Heart right ventricle (tissue), 16 donors: ENCODE measurements around the gene FAM229B. TPM values are rescaled to one million over a fixed set of nuclear protein-coding genes. Genes with fewer than 3 reads are reported as not detected.
"Not testable (repeated sequence)": the region's sequence is repeated elsewhere in the genome, so short reads cannot be mapped to it uniquely, and the experiment has no call there.

Experiments used
- ATAC-seq, 8 donors: fragments of 200-7000 bp; cut with Tn5 transposase; one replicate each; pipeline ENCODE4 v1.9.1; 2020; ENCODE audit warnings: mild to moderate bottlenecking in 8 of 8, moderate library complexity in 8 of 8, moderate number of reproducible peaks in 1 of 8
- DNase-seq, 2 donors: peaks; one replicate each; pipeline ENCODE4 v3.0.0-alpha.2; 2020
- H3K27ac ChIP-seq, 10 donors: fragments of 200-600 bp; sonication (generic) in 2 of 10; one replicate each; pipeline versions ENCODE4 v1.5.0 to v1.8.0; 2020 to 2022; ENCODE audit warnings: mild to moderate bottlenecking in 3 of 10
- H3K27me3 ChIP-seq, 7 donors: fragments of 200-600 bp; one replicate each; pipeline ENCODE4 v1.8.0; 2021 to 2022; ENCODE audit warnings: mild to moderate bottlenecking in 2 of 7
- H3K36me3 ChIP-seq, 9 donors: fragments of 200-600 bp; sonication (generic) in 1 of 9; one replicate each; pipeline versions ENCODE4 v1.5.0 to v1.8.0; 2020 to 2022; ENCODE audit warnings: mild to moderate bottlenecking in 2 of 9
- H3K4me1 ChIP-seq, 9 donors: fragments of 200-600 bp; sonication (generic) in 1 of 9; one replicate each; pipeline versions ENCODE4 v1.5.0 to v1.8.0; 2020 to 2022; ENCODE audit warnings: mild to moderate bottlenecking in 4 of 9
- H3K4me3 ChIP-seq, 10 donors: fragments of 200-600 bp; sonication (generic) in 2 of 10; one replicate each; pipeline versions ENCODE4 v1.5.0 to v1.8.0; 2020 to 2022; ENCODE audit warnings: mild to moderate bottlenecking in 7 of 10, moderate library complexity in 2 of 10
- H3K9me3 ChIP-seq, 11 donors: fragments of 200-600 bp in 10 of 11; sonication (generic) in 2 of 11; one replicate each; pipeline versions ENCODE4 v1.5.0 to v1.8.0; 2013 to 2022; ENCODE audit warnings: mild to moderate bottlenecking in 2 of 11, control low read depth in 1 of 11, moderate library complexity in 1 of 11
- CTCF ChIP-seq, 9 donors: fragments of 200-600 bp; sonication (generic) in 2 of 9; IDR thresholded peaks; one replicate each; pipeline versions ENCODE4 v1.5.0 to v1.8.0; 2021 to 2022; ENCODE audit warnings: antibody characterized with exemption in 9 of 9, mild to moderate bottlenecking in 5 of 9, moderate library complexity in 1 of 9
- WGBS, 2 donors: extraction: QIAGEN DNeasy Blood & Tissue Kit; methylation state at CpG; one replicate each; pipeline ENCODE4 v1.1.7; 2013; ENCODE audit warnings: inconsistent platforms in 1 of 2; 5-methylcytosine and 5-hydroxymethylcytosine counted together
- intact Hi-C, 10 donors: fragments of 100-400 bp; cut with DNase I; formaldehyde crosslinking; loops; one replicate each; pipeline versions ENCODE4 v1.11.1 to v1.14.2; 2022
- polyA plus RNA-seq, 2 donors: library from polyadenylated mRNA; stranded (reverse); fragments of 200-250 nt; gene quantifications; one replicate each; pipeline ENCODE4 v1.2.3, GENCODE V29; 2013
- total RNA-seq, 10 donors: library from RNA; stranded (reverse); fragmentation: NEBNext Ultra II Directional in 3 of 10; extraction: Animal tissue kit (Norgen Biotek cat#: 25700) in 3 of 10; gene quantifications; one replicate each; pipeline versions ENCODE4 v1.2.1 to v1.2.4, GENCODE V29; 2021 to 2023
- donor health status: Arrhythmogenic right ventricular cardiomyopathy.
- donor health status: ischemic (EF 13 %, LVEDD 7.1; RV severe dilation, severe dysfunction).
- donor health status: healthy with polysubstance abuse.
- donor health status: DM: no; HTN: yes; CAD: no.
- donor health status: DM: no; HTN: no; CAD: no.
- donor health status: ischemic (EF 25% LVEDD 6.9; RV normal size, moderate dysfunction).
- donor health status: ischemic (EF 25% LVEDD 5.7; RV mildly dilated, moderate dysfunction).
- donor health status: healthy.
- donor health status: DM: yes; HTN: yes; CAD: no.
- donor health status: Ischemic cardiomyopathy.
- donor health status: ischemic (EF 35%, LVEDD 5.7; RV mildly dilated, moderate dysfunction).
- donor health status: nonischemic (EF 11% LVEDD 7.7; RV severe dilation, severe dysfunction).
- donor health status: DM: yes; HTN: yes; CAD: no.
- donor health status: PGD.
- donor health status: ischemic (EF 29% LVEDD 5.4; RV normal size, mild dysfunction).
- donor health status: nonischemic (EF 23%, LVEDD 6.1; RV moderate dilation, normal function).

The FAM229B gene
- total and polyA plus RNA-seq, 12 donors = 36.7 to 88.7 (median 59.8) TPM

- H3K36me3 ChIP-seq = no peaks in the 10 kb centered on the region
- ATAC-seq = peak; percentile 88 to 99 (median 94)
- peaks cover 0 to 37% (median 12%) of the 10 kb centered on the region in 9 donors for H3K4me1 ChIP-seq
- no peaks in the 10 kb centered on the region for H3K27me3 ChIP-seq
- intact Hi-C loops = loop anchor here (1.0 to 10.0 kb wide), 11 partner anchors 46 to 789 kb away; a partner anchor contains a TSS
- peak; percentile 87 for DNase-seq
- no peaks in the 10 kb centered on the region for H3K9me3 ChIP-seq
- 0 to 1% methylated on average over 36 of the region's 36 CpGs for WGBS, 2 donors
- peak overlapping the region; percentile 57 to 88 (median 78) for H3K27ac ChIP-seq
- H3K4me3 ChIP-seq = peak overlapping the region; percentile 33 to 75 (median 58)
- peak; percentile 88 to 99 (median 95) for TF ChIP-seq CTCF (IDR thresholded peaks at IDR 0.05)
Observed at GRCh38 chr6:112043032-112044007, 44.1 kb upstream of the FAM229B start.

- Histone ChIP-seq H3K27me3 (no peaks in the 10 kb centered on the region), H3K36me3 (no peaks in the 10 kb centered on the region), H3K9me3 (no peaks in the 10 kb centered on the region), H3K4me1 (peaks cover 0 to 31% (median 9%) of the 10 kb centered on the region in 9 donors), H3K27ac (peak overlapping the region in 1 of 10 donors; percentile 84), H3K4me3 (peak overlapping the region in 1 of 10 donors; percentile 68)
- TF ChIP-seq CTCF (IDR thresholded peaks at IDR 0.05) = no peak
- DNase-seq (no peak), ATAC-seq (no peak)
- intact Hi-C loops = loop anchor here in 9 of 10 donors (5.0 to 10.0 kb wide), 5 partner anchors 47 to 789 kb away; a partner anchor contains a TSS
- 70 to 76% methylated on average over 8 of the region's 8 CpGs for WGBS, 2 donors
Observed at GRCh38 chr6:112044196-112044595, 43.2 kb upstream of the FAM229B start.

GRCh38 chr6:112044856-112045255 lies 42.5 kb upstream of the FAM229B start:
- Histone ChIP-seq H3K9me3 (no peaks in the 10 kb centered on the region), H3K4me1 (peaks cover 0 to 31% (median 9%) of the 10 kb centered on the region in 9 donors), H3K4me3 (no peak overlapping the region), H3K27me3 (no peaks in the 10 kb centered on the region), H3K36me3 (no peaks in the 10 kb centered on the region), H3K27ac (no peak overlapping the region)
- DNase-seq (no peak), ATAC-seq (no peak)
- intact Hi-C loops = loop anchor here in 9 of 10 donors (5.0 to 10.0 kb wide), 5 partner anchors 48 to 790 kb away; a partner anchor contains a TSS
- 67 to 73% methylated on average over 3 of the region's 3 CpGs for WGBS, 2 donors
- TF ChIP-seq CTCF (IDR thresholded peaks at IDR 0.05) = no peak

GRCh38 chr6:112047523-112047922 lies 39.9 kb upstream of the FAM229B start:
- H3K4me1 ChIP-seq = peaks cover 0 to 14% (median 7%) of the 10 kb centered on the region in 9 donors
- not testable (repeated sequence) for ATAC-seq, H3K27ac ChIP-seq, H3K27me3 ChIP-seq, H3K36me3 ChIP-seq, H3K9me3 ChIP-seq, DNase-seq, H3K4me3 ChIP-seq
- 92 to 96% methylated on average over 23 to 25 of the region's 25 CpGs for WGBS, 2 donors
- intact Hi-C loops = loop anchor here in 3 of 10 donors (10.0 kb wide), 1 partner anchor 793 kb away; a partner anchor contains a TSS
